Gastrocnemius medialis (tissue), 4 donors: ENCODE data around the gene AKR1C1. TPM values are rescaled to one million over a fixed set of nuclear protein-coding genes. Genes with fewer than 3 reads are reported as not detected.
"Not testable (repeated sequence)": the region's sequence is repeated elsewhere in the genome, so short reads cannot be mapped to it uniquely, and the experiment has no call there.

Source experiments
- ATAC-seq, 2 donors: fragments of 150-250 bp; one replicate each; pipeline ENCODE4 v1.9.1; 2016
- DNase-seq, 2 donors: peaks; one replicate each; pipeline ENCODE4 v3.0.0-alpha.2; 2019
- H3K27ac ChIP-seq, 4 donors: fragments of 200-600 bp; sonication (generic); 1 replicate in 1 of 4; 2 replicates in 3 of 4; pipeline ENCODE4 v1.5.1; 2016 to 2018; ENCODE audit warnings: mild to moderate bottlenecking in 2 of 4, moderate library complexity in 1 of 4
- H3K27me3 ChIP-seq, 3 donors: fragments of 200-600 bp; sonication (generic) in 2 of 3; 1 replicate in 1 of 3; 2 replicates in 2 of 3; pipeline versions ENCODE4 v1.5.1 to v1.6.0; 2016 to 2019; ENCODE audit warnings: mild to moderate bottlenecking in 1 of 3, moderate library complexity in 1 of 3
- H3K36me3 ChIP-seq, 2 donors: fragments of 200-600 bp; sonication (generic) in 1 of 2; one replicate each; pipeline ENCODE4 v1.5.1; 2017 to 2018
- H3K4me1 ChIP-seq, 2 donors: fragments of 200-600 bp; sonication (generic) in 1 of 2; one replicate each; pipeline ENCODE4 v1.5.1; 2016 to 2017; ENCODE audit warnings: mild to moderate bottlenecking in 2 of 2
- H3K4me3 ChIP-seq, 4 donors: fragments of 200-600 bp; sonication (generic) in 3 of 4; 1 replicate in 1 of 4; 2 replicates in 3 of 4; pipeline ENCODE4 v1.5.1; 2016 to 2019; ENCODE audit warnings: mild to moderate bottlenecking in 2 of 4
- H3K9me3 ChIP-seq, 3 donors: fragments of 200-600 bp; sonication (generic) in 2 of 3; 1 replicate in 1 of 3; 2 replicates in 2 of 3; pipeline ENCODE4 v1.5.1; 2016 to 2019
- CTCF ChIP-seq, 5 experiments: fragments of 450-650 bp in 3 of 5; fragments of 200-600 bp in 2 of 5; sonication (generic) in 2 of 5; IDR thresholded peaks in 4 of 5; conservative IDR thresholded peaks in 1 of 5; 1 replicate in 4 of 5; 2 replicates in 1 of 5; pipeline ENCODE4 v1.5.1; 2016 to 2019; ENCODE audit warnings: antibody characterized with exemption in 5 of 5, mild to moderate bottlenecking in 3 of 5, moderate library complexity in 3 of 5
- POLR2A ChIP-seq, 2 donors: fragments of 450-650 bp; IDR thresholded peaks; one replicate each; pipeline ENCODE4 v1.6.1; 2017; ENCODE audit warnings: antibody characterized with exemption in 2 of 2, mild to moderate bottlenecking in 2 of 2, moderate library complexity in 2 of 2
- in situ Hi-C, 4 donors: fragments of 200-750 bp; cut with MboI; loops; one replicate each; pipeline versions ENCODE4 v1.15.0 to v1.8.0; 2017; ENCODE audit warnings: low sequenced_read_pairs in 4 of 4
- intact Hi-C: fragments of 100-400 bp; cut with DNase I; formaldehyde crosslinking; loops from one replicate; pipeline ENCODE4 v1.15.1; 2023; ENCODE audit warnings: low total_unique reads
- total RNA-seq, 4 donors: library from RNA; depleted of rRNA; stranded (reverse); fragments of >200 nt; gene quantifications; one replicate each; pipeline versions ENCODE4 v1.1.0 to v1.2.3, GENCODE V29; 2016

Gene AKR1C1
- total RNA-seq, 4 donors from 2014 or later = 203 to 254 (median 208) TPM

GRCh38 chr10:5030989-5031388, 67.8 kb downstream of the AKR1C1 start:
- no peak for TF ChIP-seq POLR2A (IDR thresholded peaks at IDR 0.05)
- no peak for TF ChIP-seq CTCF (IDR thresholded peaks at IDR 0.05 in 4 of 5, conservative IDR thresholded peaks at IDR 0.05 in 1 of 5)
- DNase-seq (no peak), ATAC-seq (no peak)
- no peaks in the 10 kb centered on the region for H3K27me3 ChIP-seq
- H3K9me3 ChIP-seq = peaks cover 0 to 21% (median 3%) of the 10 kb centered on the region in 3 donors
- H3K4me3 ChIP-seq = no peak overlapping the region
- in situ Hi-C loops (no loop called here), intact Hi-C loops (no loop called here)
- H3K27ac ChIP-seq = no peak overlapping the region
- no peaks in the 10 kb centered on the region for H3K36me3 ChIP-seq
- no peaks in the 10 kb centered on the region for H3K4me1 ChIP-seq

- H3K27me3 ChIP-seq, H3K4me1 ChIP-seq, intact Hi-C loops, ATAC-seq, H3K27ac ChIP-seq, H3K4me3 ChIP-seq, H3K36me3 ChIP-seq, in situ Hi-C loops, DNase-seq: not testable (repeated sequence)
- H3K9me3 ChIP-seq = peaks cover 0 to 21% (median 3%) of the 10 kb centered on the region in 3 donors
Measured at GRCh38 chr10:5031588-5031987, 68.4 kb downstream of the AKR1C1 start.

- H3K4me1 ChIP-seq, H3K27me3 ChIP-seq, H3K27ac ChIP-seq, intact Hi-C loops, DNase-seq, H3K4me3 ChIP-seq, H3K36me3 ChIP-seq, ATAC-seq, in situ Hi-C loops: not testable (repeated sequence)
- H3K9me3 ChIP-seq = peaks cover 0 to 21% (median 3%) of the 10 kb centered on the region in 3 donors
Measured at GRCh38 chr10:5032444-5032843, 69.2 kb downstream of the AKR1C1 start.

Other genes starting within 250 kb of the AKR1C1 start
- gene AKR1E2, start 137.2 kb upstream of the AKR1C1 start, total RNA-seq = 1 to 10 TPM in 3 of 4 donors, not detected in 1; 2.1 to 6.7 (median 5.5) TPM
- gene AKR1C2, start 40.4 kb downstream of the AKR1C1 start, total RNA-seq = 100 to 1,000 TPM; 325 to 380 (median 345) TPM
- gene AKR1C3, start 131.0 kb downstream of the AKR1C1 start, total RNA-seq = 100 to 1,000 TPM in 3 of 4 donors, 10 to 100 TPM in 1; 48.3 to 293 (median 197) TPM
- gene AKR1C8, start 221.7 kb downstream of the AKR1C1 start, total RNA-seq = under 1 TPM in 1 of 4 donors, not detected in 3; 0.56 TPM
- gene AKR1C4, start 233.4 kb downstream of the AKR1C1 start, total RNA-seq = under 1 TPM in 1 of 4 donors, not detected in 3; 0.35 TPM